Loucy (cell line): Measurements from ENCODE around the gene CBX5.

ENCODE experiments used
- H2AFZ ChIP-seq: fragments of 200-600 bp; sonication (generic); 2 replicates; pipeline ENCODE4 v1.6.0; 2016; ENCODE audit warnings: antibody characterized with exemption, mild to moderate bottlenecking, low read length, moderate library complexity
- H3F3A ChIP-seq: fragments of 200-600 bp; 2 replicates; pipeline ENCODE4 v1.6.0; 2016; ENCODE audit warnings: antibody characterized with exemption, low read depth, mild to moderate bottlenecking
- H3K27me3 ChIP-seq: fragments of 200-600 bp; sonication (generic); 2 replicates; pipeline ENCODE4 v1.6.1; 2014; ENCODE audit warnings: low read length, mild to moderate bottlenecking; ENCODE audit not compliant: insufficient read depth, poor library complexity, severe bottlenecking
- H3K36me3 ChIP-seq: fragments of 200-600 bp; sonication (generic); 2 replicates; pipeline ENCODE4 v1.6.1; 2016; ENCODE audit warnings: low read length; ENCODE audit not compliant: insufficient read depth
- H3K4me1 ChIP-seq: fragments of 200-600 bp; sonication (generic); 2 replicates; pipeline ENCODE4 v1.5.1; 2014; ENCODE audit warnings: low read length, mild to moderate bottlenecking; ENCODE audit not compliant: insufficient read depth, poor library complexity, severe bottlenecking
- H3K4me2 ChIP-seq: fragments of 200-600 bp; sonication (generic); 2 replicates; pipeline ENCODE4 v1.6.0; 2014; ENCODE audit warnings: antibody characterized with exemption, low read length, low read depth, mild to moderate bottlenecking; ENCODE audit not compliant: poor library complexity, severe bottlenecking
- H3K4me3 ChIP-seq: fragments of 200-600 bp; sonication (generic); 2 replicates; pipeline ENCODE4 v1.5.1; 2014; ENCODE audit warnings: low read length, mild to moderate bottlenecking, mixed read lengths; ENCODE audit not compliant: poor library complexity, severe bottlenecking
- H3K79me2 ChIP-seq: fragments of 200-600 bp; sonication (generic); 2 replicates; pipeline ENCODE4 v1.6.1; 2014; ENCODE audit warnings: low read length; ENCODE audit not compliant: insufficient read depth
- H3K9ac ChIP-seq: fragments of 200-600 bp; sonication (generic); 2 replicates; pipeline ENCODE4 v1.6.0; 2014; ENCODE audit warnings: mild to moderate bottlenecking, low read depth, low read length, moderate library complexity; ENCODE audit not compliant: poor library complexity, severe bottlenecking
- H3K9me2 ChIP-seq: fragments of 200-600 bp; sonication (generic); replicated peaks from 2 replicates; pipeline ENCODE4 v1.6.1; 2016; ENCODE audit warnings: low read depth, low read length, mixed read lengths
- H3K9me3 ChIP-seq: fragments of 200-600 bp; sonication (generic); 2 replicates; pipeline ENCODE4 v1.6.1; 2014; ENCODE audit warnings: mild to moderate bottlenecking, antibody characterized with exemption, low read length, low read depth; ENCODE audit not compliant: insufficient read depth
- H4K20me1 ChIP-seq: fragments of 200-600 bp; sonication (generic); 2 replicates; pipeline ENCODE4 v1.6.0; 2014; ENCODE audit warnings: antibody characterized with exemption, low read length, mild to moderate bottlenecking; ENCODE audit not compliant: insufficient read depth, poor library complexity, severe bottlenecking
- CTCF ChIP-seq: fragments of 200-600 bp; sonication (generic); conservative IDR thresholded peaks from 2 replicates; pipeline ENCODE4 v1.5.1; 2014; ENCODE audit warnings: mild to moderate bottlenecking, antibody characterized with exemption, low read length
- EZH2phosphoT487 ChIP-seq: fragments of 200-600 bp; IDR thresholded peaks from 2 replicates; pipeline ENCODE4 v1.6.1; 2018; ENCODE audit warnings: antibody characterized with exemption, mild to moderate bottlenecking, moderate library complexity, borderline replicate concordance

The CBX5 gene

DNA sequence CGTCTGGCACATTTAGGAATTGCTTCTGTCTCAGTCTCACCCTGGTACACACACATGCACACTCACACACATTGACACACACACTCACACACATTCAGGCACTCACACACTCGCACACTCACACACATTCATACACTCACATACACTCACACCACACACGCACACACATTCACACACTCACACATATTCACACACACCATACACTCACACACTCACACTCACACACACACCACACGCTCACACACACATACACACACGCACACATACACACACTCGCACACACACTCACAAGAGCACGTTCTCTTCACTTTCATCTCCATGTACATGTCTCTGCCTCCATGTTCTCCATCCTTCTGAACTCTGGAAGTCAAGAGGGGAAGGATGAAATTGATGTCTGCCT, 68.0 kb downstream of the CBX5 start:
- no peak overlapping the region for H3K4me3 ChIP-seq
- peaks cover 3% of the 10 kb centered on the region; the same call in 1 of the 2 replicates for H3F3A ChIP-seq
- TF ChIP-seq EZH2phosphoT487 (no peak), CTCF (no peak)
- no peaks in the 10 kb centered on the region for H4K20me1 ChIP-seq
- no peaks in the 10 kb centered on the region for H3K9me2 ChIP-seq
- H3K27me3 ChIP-seq, result no peaks in the 10 kb centered on the region
- no peak overlapping the region for H2AFZ ChIP-seq
- H3K4me1 ChIP-seq, result peaks cover 12% of the 10 kb centered on the region
- H3K9me3 ChIP-seq, result no peaks in the 10 kb centered on the region
- no peak overlapping the region for H3K9ac ChIP-seq
- no peaks in the 10 kb centered on the region for H3K79me2 ChIP-seq
- no peaks in the 10 kb centered on the region for H3K36me3 ChIP-seq
- no peak overlapping the region for H3K4me2 ChIP-seq

DNA sequence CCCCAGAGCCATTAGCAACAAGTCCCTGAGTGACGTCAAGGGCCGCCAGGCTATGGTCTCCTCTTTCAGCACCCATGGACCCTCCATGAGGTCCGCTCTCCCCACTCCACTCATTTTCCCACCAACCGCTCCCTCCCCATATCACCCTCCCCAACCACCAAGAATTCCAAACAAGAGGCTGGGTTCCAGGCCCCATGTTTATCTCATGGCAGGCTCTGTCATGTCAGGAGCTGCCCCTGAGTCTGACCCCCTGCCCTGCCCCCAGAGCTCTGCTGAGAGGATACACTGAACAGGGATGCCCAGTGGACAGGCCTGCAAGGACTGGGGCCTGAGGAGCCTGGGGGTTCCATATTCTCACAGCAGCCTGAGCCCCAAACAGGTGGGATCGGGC, 69.5 kb downstream of the CBX5 start:
- no peaks in the 10 kb centered on the region for H3K79me2 ChIP-seq
- H3F3A ChIP-seq, result peaks cover 3% of the 10 kb centered on the region; the same call in 1 of the 2 replicates
- H3K9me2 ChIP-seq, result no peaks in the 10 kb centered on the region
- peaks cover 4% of the 10 kb centered on the region for H3K4me1 ChIP-seq
- TF ChIP-seq EZH2phosphoT487, result no peak
- no peak for TF ChIP-seq CTCF
- H3K4me3 ChIP-seq, result no peak overlapping the region
- no peaks in the 10 kb centered on the region for H4K20me1 ChIP-seq
- no peak overlapping the region for H3K9ac ChIP-seq
- no peak overlapping the region for H2AFZ ChIP-seq
- no peaks in the 10 kb centered on the region for H3K36me3 ChIP-seq
- H3K9me3 ChIP-seq, result no peaks in the 10 kb centered on the region
- H3K4me2 ChIP-seq, result no peak overlapping the region
- H3K27me3 ChIP-seq, result no peaks in the 10 kb centered on the region

- no peaks in the 10 kb centered on the region for H4K20me1 ChIP-seq
- peaks cover 3% of the 10 kb centered on the region; the same call in 1 of the 2 replicates for H3F3A ChIP-seq
- TF ChIP-seq EZH2phosphoT487, result no peak
- no peak for TF ChIP-seq CTCF
- no peaks in the 10 kb centered on the region for H3K27me3 ChIP-seq
- H2AFZ ChIP-seq, result no peak overlapping the region
- H3K9me3 ChIP-seq, result no peaks in the 10 kb centered on the region
- no peak overlapping the region for H3K4me2 ChIP-seq
- H3K4me1 ChIP-seq, result no peaks in the 10 kb centered on the region
- no peaks in the 10 kb centered on the region for H3K79me2 ChIP-seq
- no peak overlapping the region for H3K4me3 ChIP-seq
- H3K9me2 ChIP-seq, result no peaks in the 10 kb centered on the region
- no peaks in the 10 kb centered on the region for H3K36me3 ChIP-seq
- H3K9ac ChIP-seq, result no peak overlapping the region
Observed at GRCh38 chr12:54208591-54208990, 71.3 kb downstream of the CBX5 start.
